ENCODE results near the gene NEU1.

The NEU1 gene

DNA sequence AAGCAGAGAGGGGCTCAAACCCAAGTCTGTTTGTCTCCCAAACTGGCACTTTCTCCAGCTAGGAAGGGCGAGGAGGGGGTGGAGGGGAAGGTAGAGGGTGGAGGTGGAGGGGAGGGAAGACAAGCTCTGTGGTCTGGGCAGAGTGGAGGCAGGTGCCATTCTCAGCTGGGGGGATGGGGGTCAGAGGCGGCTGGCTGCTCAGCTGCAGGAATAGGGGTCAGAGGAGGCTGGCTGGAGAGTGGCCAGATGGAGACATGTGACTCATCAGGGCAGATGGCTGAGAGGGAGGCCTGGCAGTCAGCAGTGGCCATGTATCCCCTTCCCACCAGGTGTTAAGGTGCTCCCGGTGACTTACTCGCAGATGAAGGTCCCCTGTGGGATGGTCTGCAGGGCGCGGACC, 19.7 kb upstream of the NEU1 start:
- no peak overlapping the region for H3K4me3 ChIP-seq (replicated peaks in 1 of 2; ENCODE audit: low read depth in 2 of 2, low read length in 2 of 2)
- peak; percentile 20 to 43 for DNase-seq (ENCODE audit: low read depth in 2 of 2)
- TF ChIP-seq, protein P1, sequence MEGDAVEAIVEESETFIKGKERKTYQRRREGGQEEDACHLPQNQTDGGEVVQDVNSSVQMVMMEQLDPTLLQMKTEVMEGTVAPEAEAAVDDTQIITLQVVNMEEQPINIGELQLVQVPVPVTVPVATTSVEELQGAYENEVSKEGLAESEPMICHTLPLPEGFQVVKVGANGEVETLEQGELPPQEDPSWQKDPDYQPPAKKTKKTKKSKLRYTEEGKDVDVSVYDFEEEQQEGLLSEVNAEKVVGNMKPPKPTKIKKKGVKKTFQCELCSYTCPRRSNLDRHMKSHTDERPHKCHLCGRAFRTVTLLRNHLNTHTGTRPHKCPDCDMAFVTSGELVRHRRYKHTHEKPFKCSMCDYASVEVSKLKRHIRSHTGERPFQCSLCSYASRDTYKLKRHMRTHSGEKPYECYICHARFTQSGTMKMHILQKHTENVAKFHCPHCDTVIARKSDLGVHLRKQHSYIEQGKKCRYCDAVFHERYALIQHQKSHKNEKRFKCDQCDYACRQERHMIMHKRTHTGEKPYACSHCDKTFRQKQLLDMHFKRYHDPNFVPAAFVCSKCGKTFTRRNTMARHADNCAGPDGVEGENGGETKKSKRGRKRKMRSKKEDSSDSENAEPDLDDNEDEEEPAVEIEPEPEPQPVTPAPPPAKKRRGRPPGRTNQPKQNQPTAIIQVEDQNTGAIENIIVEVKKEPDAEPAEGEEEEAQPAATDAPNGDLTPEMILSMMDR (IDR thresholded peaks at IDR 0.05; ENCODE audit: low read depth, low read length): no peak

DNA sequence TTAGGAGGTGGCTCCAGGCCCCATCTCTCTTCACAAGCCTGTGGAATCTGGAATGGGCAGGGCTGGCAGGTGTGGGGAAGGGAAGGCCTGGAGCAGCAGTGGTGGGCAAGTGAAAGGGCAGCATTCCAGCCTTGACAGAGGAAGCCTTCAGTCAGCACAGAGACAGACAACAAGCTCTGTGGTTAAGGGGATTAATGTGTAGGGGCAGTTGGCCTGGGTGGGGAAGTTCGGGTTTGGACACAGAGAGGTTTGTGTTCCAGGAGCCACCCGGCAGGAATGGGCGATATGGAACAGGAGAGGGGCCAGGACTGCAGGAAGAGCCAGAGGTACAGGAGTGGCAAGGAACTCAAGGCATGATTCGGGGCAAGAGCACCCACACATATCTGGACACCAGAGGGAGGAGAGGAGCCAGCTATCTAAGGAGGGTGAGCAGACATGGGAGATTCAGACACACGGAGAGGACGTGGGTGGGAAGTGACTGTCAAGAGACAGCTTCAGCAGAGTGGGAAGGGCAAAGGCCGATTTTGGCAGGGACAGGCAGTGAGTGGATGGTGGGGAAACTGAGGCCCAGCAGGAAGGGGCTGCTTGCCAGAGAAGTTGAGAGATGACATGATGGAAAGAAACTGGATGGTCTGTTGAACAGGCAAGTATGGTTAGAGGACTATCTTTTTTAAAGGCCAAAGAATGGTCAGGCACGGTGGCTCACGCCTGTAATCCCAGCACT, 18.7 kb upstream of the NEU1 start:
- TF ChIP-seq, protein P1 (IDR thresholded peaks at IDR 0.05; ENCODE audit: low read depth, low read length): no peak
- H3K4me3 ChIP-seq (replicated peaks in 1 of 2; ENCODE audit: low read depth in 2 of 2, low read length in 2 of 2): no peak overlapping the region
- no peak for DNase-seq (ENCODE audit: low read depth in 2 of 2)

DNA sequence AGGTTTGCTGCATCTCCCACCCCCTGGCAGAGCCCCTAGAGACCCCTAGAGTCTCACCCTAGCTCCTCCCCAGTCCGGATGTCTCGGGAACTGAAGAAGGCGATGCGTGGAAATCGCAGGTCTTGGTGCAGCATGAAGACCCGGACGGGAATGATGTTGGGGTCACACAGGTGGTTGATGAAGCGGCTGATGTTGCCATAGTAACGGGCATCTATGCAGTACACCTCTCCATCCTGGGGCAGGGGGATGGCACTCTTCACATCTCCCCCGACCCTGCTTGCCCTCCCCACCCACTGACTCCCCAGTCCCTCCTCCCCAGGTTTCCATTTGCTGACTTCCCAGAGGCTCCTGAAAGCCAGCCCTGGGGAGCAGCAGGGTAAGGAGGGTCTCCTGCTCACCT, 18.0 kb upstream of the NEU1 start:
- DNase-seq (ENCODE audit: low read depth in 2 of 2): no peak
- H3K4me3 ChIP-seq (replicated peaks in 1 of 2; ENCODE audit: low read depth in 2 of 2, low read length in 2 of 2): no peak overlapping the region

DNA sequence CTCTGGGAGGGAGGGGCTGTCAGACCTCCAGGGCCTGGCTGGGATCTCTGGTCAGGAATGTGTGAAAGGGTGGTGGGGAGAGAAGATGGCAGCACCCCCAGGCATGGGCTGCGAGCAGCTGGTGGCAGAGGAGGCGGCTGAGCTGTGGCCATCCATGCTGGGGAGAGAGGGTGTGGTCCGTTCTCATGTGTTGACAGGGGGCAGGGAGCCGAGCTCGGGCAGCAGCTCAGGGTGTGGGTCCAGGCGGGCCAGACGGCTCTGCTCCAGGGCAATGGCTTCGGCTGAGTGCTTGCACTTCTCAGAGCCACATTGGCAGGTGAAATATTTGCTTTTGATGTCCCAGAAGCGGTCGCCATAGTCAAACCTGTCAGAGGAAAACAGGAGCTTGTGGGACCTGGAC, 17.3 kb upstream of the NEU1 start:
- no peak for DNase-seq (ENCODE audit: low read depth in 2 of 2)
- no peak overlapping the region for H3K4me3 ChIP-seq (replicated peaks in 1 of 2; ENCODE audit: low read depth in 2 of 2, low read length in 2 of 2)
- TF ChIP-seq, protein P1 (IDR thresholded peaks at IDR 0.05; ENCODE audit: low read depth, low read length): no peak

More for the DNA sequence above, 18.0 kb upstream of the NEU1 start:
- TF ChIP-seq, protein P1 (IDR thresholded peaks at IDR 0.05; ENCODE audit: low read depth, low read length): no peak

DNA sequence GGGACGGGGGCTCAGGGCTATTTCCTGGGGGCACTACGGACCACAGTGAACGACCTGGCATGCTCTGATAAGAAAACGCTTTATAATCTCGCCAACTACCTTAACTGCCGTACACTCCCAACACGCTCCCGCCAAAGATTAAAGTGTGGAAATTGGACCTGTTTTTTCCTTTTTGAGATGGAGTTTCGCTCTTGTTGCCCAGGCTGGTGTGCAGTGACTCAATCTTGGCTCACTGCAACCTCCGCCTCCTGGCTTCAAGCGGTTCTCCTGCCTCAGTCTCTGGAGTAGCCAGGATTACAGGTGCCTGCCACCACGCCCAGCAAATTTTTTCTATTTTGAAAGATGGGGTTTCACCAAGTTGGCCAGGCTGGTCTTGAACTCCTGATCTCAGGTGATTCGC, 16.5 kb upstream of the NEU1 start:
- DNase-seq (ENCODE audit: low read depth in 2 of 2): no peak
- no peak overlapping the region for H3K4me3 ChIP-seq (replicated peaks in 1 of 2; ENCODE audit: low read depth in 2 of 2, low read length in 2 of 2)
- TF ChIP-seq, protein P1 (IDR thresholded peaks at IDR 0.05; ENCODE audit: low read depth, low read length): no peak

DNA sequence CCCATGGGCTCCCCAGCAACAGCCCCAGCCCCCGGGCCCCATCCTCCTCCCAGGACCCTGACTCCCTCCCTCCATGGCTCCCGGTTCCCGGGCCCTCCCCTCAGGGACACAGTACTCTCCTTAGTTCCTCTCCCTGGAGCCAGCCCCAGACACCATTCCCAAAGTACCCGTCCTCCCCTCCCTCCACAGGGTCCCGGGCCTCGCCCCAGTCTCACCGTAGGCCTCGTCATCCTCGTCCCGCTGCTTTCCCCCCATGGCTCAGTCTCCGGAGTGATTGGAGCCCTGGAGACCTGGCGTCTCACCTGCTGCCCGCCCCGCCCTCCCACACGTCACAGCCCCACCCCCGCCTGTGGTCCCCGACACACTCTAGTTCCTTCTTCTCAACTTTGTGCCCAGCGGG, 16.1 kb upstream of the NEU1 start, which contains the start of gene SLC44A4:
Gene SLC44A4 (minus strand): TSS at position 272 of the 400 bp plus-strand sequence. CDS start 17 bp downstream, at position 255.
- H3K4me3 ChIP-seq (replicated peaks in 1 of 2; ENCODE audit: low read depth in 2 of 2, low read length in 2 of 2): no peak within 1 kb of the TSS
- DNase-seq (ENCODE audit: low read depth in 2 of 2): no peak
- TF ChIP-seq, protein P1 (IDR thresholded peaks at IDR 0.05; ENCODE audit: low read depth, low read length): no peak

DNA sequence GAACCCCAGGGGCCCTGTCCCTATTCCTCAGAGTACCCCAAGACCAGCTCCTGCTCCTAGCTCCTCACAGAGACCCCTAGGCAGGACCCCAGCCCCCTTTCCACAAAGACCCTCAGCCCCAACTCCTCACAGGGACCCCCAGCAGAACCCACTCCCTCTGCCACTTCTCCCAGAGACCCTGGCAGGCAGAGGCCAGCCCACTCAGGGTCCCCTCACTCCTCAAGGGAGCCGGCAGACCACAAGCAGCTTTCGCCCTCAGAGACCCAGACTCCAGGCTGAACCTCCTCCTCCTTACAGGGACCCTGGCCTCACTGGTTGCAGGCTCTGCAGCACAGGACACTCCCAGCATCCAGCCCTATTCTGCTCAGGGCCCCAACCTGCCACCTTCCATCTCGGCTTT, 15.6 kb upstream of the NEU1 start:
- TF ChIP-seq, protein P1 (IDR thresholded peaks at IDR 0.05; ENCODE audit: low read depth, low read length): no peak
- no peak overlapping the region for H3K4me3 ChIP-seq (replicated peaks in 1 of 2; ENCODE audit: low read depth in 2 of 2, low read length in 2 of 2)
- no peak for DNase-seq (ENCODE audit: low read depth in 2 of 2)
